Vagina (tissue), 2 donors: ENCODE data around the gene TOP2B.

Experiments used
- POLR2A ChIP-seq, 2 donors: fragments of 450-650 bp; IDR thresholded peaks; one replicate each; pipeline ENCODE4 v1.6.1; 2017; ENCODE audit warnings: antibody characterized with exemption in 2 of 2, mild to moderate bottlenecking in 2 of 2, moderate library complexity in 2 of 2
- POLR2AphosphoS5 ChIP-seq, 2 donors: sonication (generic); formaldehyde crosslinking; IDR thresholded peaks; one replicate each; pipeline ENCODE4 v1.9.0; 2017; ENCODE audit warnings: antibody characterized with exemption in 2 of 2, mild to moderate bottlenecking in 2 of 2, low read depth in 1 of 2; ENCODE audit not compliant: insufficient read depth in 1 of 2
- TF ChIP-seq, protein P1 (sequence below), 3 experiments: fragments of 450-650 bp in 2 of 3; fragments of 200-600 bp in 1 of 3; sonication (generic) in 1 of 3; IDR thresholded peaks; one replicate each; pipeline ENCODE4 v1.5.1; 2017 to 2019; ENCODE audit warnings: antibody characterized with exemption in 3 of 3, mild to moderate bottlenecking in 2 of 3, moderate library complexity in 2 of 3

DNA sequence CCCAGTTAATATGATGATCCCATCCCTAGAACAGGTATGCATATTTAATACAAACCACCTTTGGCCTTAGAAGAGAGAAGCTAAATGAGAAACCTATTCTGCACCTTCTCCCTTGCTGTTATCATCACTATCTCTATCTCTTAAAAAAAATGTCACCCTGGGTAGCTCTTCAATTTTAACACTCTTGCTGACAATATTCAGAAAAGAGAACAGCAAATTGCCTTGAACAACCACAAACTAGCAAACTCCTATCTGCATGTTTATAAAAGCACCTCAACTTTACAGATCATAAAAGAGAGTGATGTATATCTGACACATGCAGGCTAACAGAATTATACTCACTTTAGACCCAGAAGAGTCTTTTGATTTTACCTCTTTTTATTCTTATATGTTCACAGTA is 7.4 kb downstream of the TOP2B start:
- TF ChIP-seq POLR2AphosphoS5 (IDR thresholded peaks at IDR 0.05; ENCODE audit: insufficient read depth in 1 of 2, low read depth in 1 of 2) (no peak), POLR2A (IDR thresholded peaks at IDR 0.05) (no peak)
- TF ChIP-seq, protein P1, sequence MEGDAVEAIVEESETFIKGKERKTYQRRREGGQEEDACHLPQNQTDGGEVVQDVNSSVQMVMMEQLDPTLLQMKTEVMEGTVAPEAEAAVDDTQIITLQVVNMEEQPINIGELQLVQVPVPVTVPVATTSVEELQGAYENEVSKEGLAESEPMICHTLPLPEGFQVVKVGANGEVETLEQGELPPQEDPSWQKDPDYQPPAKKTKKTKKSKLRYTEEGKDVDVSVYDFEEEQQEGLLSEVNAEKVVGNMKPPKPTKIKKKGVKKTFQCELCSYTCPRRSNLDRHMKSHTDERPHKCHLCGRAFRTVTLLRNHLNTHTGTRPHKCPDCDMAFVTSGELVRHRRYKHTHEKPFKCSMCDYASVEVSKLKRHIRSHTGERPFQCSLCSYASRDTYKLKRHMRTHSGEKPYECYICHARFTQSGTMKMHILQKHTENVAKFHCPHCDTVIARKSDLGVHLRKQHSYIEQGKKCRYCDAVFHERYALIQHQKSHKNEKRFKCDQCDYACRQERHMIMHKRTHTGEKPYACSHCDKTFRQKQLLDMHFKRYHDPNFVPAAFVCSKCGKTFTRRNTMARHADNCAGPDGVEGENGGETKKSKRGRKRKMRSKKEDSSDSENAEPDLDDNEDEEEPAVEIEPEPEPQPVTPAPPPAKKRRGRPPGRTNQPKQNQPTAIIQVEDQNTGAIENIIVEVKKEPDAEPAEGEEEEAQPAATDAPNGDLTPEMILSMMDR (IDR thresholded peaks at IDR 0.05) = no peak
